GM12878 (cell line): ENCODE measurements around the gene MAFG.

Experiments
- CTCF ChIP-seq, 3 experiments: IDR thresholded peaks in 2 of 3; conservative IDR thresholded peaks in 1 of 3; 2 replicates each; pipeline ENCODE4 v1.5.1; 2011; ENCODE audit warnings: low read depth in 3 of 3, low read length in 3 of 3, mild to moderate bottlenecking in 3 of 3, control low read depth in 2 of 3, moderate library complexity in 2 of 3, inconsistent platforms in 1 of 3, mixed read lengths in 1 of 3; ENCODE audit not compliant: control insufficient read depth in 2 of 3, insufficient read depth in 1 of 3; ENCODE audit errors: extremely low read depth in 1 of 3
- EP300 ChIP-seq, 2 experiments: fragments of 150-350 bp in 1 of 2; IDR thresholded peaks; 2 replicates each; pipeline ENCODE4 v1.6.1; 2011 to 2012; ENCODE audit warnings: low read depth in 2 of 2, low read length in 2 of 2, borderline replicate concordance in 1 of 2, improper control_type of control experiment in 1 of 2, inconsistent platforms in 1 of 2; ENCODE audit not compliant: control insufficient read depth in 1 of 2

DNA sequence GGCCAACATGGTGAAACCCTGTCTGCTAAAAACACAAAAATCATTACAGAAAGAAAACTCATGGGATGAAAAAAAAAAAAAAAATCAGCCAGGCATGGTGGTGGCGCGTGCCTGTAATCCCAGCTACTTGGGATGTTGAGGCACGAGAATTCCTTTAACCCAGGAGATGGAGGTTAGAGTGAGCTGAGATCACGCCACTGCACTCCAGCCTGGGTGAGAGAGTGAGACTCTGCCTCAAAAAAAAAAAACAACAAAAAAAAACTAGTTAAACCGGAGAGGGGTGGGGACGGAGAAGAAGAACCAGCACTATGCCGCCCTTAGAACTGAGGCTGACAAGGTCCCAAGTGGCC lies 40.8 kb upstream of the MAFG start:
- TF ChIP-seq CTCF (IDR thresholded peaks at IDR 0.05 in 2 of 3, conservative IDR thresholded peaks at IDR 0.05 in 1 of 3; ENCODE audit: control insufficient read depth in 2 of 3, extremely low read depth in 1 of 3, insufficient read depth in 1 of 3, low read depth in 3 of 3, low read length in 3 of 3): no peak
- TF ChIP-seq EP300 (IDR thresholded peaks at IDR 0.05; ENCODE audit: borderline replicate concordance in 1 of 2, control insufficient read depth in 1 of 2, low read depth in 2 of 2, low read length in 2 of 2): no peak
